SU-DHL-6 (cell line): ENCODE data around the gene P2RY14.

Experiments
- H2AFZ ChIP-seq: fragments of 200-600 bp; sonication (generic); 2 replicates; pipeline ENCODE4 v1.6.1; 2014; ENCODE audit warnings: low read depth, mild to moderate bottlenecking, moderate library complexity, mixed read lengths, antibody characterized with exemption, low read length; ENCODE audit not compliant: severe bottlenecking
- H3F3A ChIP-seq: fragments of 200-600 bp; shearing (Covaris generic); 2 replicates; pipeline ENCODE4 v1.6.0; 2016; ENCODE audit warnings: antibody characterized with exemption, mild to moderate bottlenecking; ENCODE audit not compliant: insufficient read depth
- H3K27ac ChIP-seq: fragments of 200-600 bp; sonication (generic); 2 replicates; pipeline ENCODE4 v1.5.1; 2016; ENCODE audit warnings: low read depth, mild to moderate bottlenecking, low read length, moderate library complexity, mixed read lengths
- H3K27me3 ChIP-seq: fragments of 200-600 bp; sonication (generic), shearing (Covaris generic); 2 replicates; pipeline ENCODE4 v1.6.0; 2014; ENCODE audit warnings: mild to moderate bottlenecking, low read length
- H3K36me3 ChIP-seq: fragments of 200-600 bp; sonication (generic); 2 replicates; pipeline ENCODE4 v1.6.1; 2014; ENCODE audit warnings: mild to moderate bottlenecking, low read length, mixed read lengths
- H3K4me2 ChIP-seq: fragments of 300-600, 200-600 bp; shearing (Covaris generic), sonication (generic); 2 replicates; pipeline ENCODE4 v1.6.0; 2014; ENCODE audit warnings: low read length, low read depth, mild to moderate bottlenecking; ENCODE audit not compliant: poor library complexity, severe bottlenecking
- H3K4me3 ChIP-seq: fragments of 200-600 bp; sonication (generic); 2 replicates; pipeline ENCODE4 v1.5.1; 2014; ENCODE audit warnings: antibody characterized with exemption, low read length, mild to moderate bottlenecking, mixed read lengths; ENCODE audit not compliant: insufficient read depth, poor library complexity, severe bottlenecking
- H3K79me2 ChIP-seq: fragments of 200-600 bp; sonication (generic); 2 replicates; pipeline ENCODE4 v1.6.1; 2014; ENCODE audit warnings: mild to moderate bottlenecking, low read length, moderate library complexity; ENCODE audit not compliant: insufficient read depth
- H3K9ac ChIP-seq: fragments of 200-600 bp; sonication (generic); 2 replicates; pipeline ENCODE4 v1.7.0; 2014; ENCODE audit warnings: mild to moderate bottlenecking, low read length
- H3K9me2 ChIP-seq: fragments of 200-600 bp; sonication (generic); replicated peaks from 2 replicates; pipeline ENCODE4 v1.6.1; 2014; ENCODE audit warnings: low read length; ENCODE audit not compliant: insufficient read depth
- H3K9me3 ChIP-seq: fragments of 200-600 bp; sonication (generic); 2 replicates; pipeline ENCODE4 v1.6.1; 2014; ENCODE audit warnings: low read length, mixed read lengths; ENCODE audit not compliant: insufficient read depth
- H4K20me1 ChIP-seq: fragments of 200-600 bp; sonication (generic); 2 replicates; pipeline ENCODE4 v1.6.1; 2014; ENCODE audit warnings: low read depth, mild to moderate bottlenecking, antibody characterized with exemption, low read length, moderate library complexity, mixed read lengths
- EZH2phosphoT487 ChIP-seq: fragments of 200-600 bp; sonication (generic), shearing (Covaris generic); conservative IDR thresholded peaks from 2 replicates; pipeline ENCODE4 v1.6.1; 2018; ENCODE audit warnings: mild to moderate bottlenecking, antibody characterized with exemption, low read length, moderate library complexity, mixed read lengths
- TF ChIP-seq, protein P1 (sequence below): fragments of 200-600 bp; sonication (generic); IDR thresholded peaks from one replicate; pipeline ENCODE4 v1.5.1; 2017; ENCODE audit warnings: antibody characterized with exemption, mild to moderate bottlenecking, low read length, moderate library complexity; ENCODE audit not compliant: insufficient read depth, poor library complexity, severe bottlenecking

The P2RY14 gene

DNA sequence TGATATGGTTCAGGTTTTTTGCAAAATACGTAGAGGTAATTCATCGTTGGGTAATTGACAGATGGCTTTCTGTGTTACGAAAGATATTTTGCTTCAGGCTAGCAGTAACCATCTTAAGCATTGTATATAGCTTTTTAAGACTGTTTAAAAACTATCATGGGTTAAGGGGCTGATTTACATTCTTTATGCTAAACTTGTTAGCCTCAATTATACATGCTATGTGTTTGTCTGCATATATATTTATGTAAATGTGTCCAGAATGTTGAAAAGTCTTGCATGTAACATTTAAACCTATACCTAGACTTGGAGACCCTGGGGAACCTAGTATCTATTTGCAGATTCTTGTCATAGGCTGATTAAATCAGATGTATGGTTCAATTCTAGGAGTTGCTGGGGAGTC, 11.1 kb upstream of the P2RY14 start:
- Histone ChIP-seq H3K79me2 (no peaks in the 10 kb centered on the region), H4K20me1 (no peaks in the 10 kb centered on the region), H3K36me3 (no peaks in the 10 kb centered on the region), H3K27me3 (no peaks in the 10 kb centered on the region), H3F3A (no peaks in the 10 kb centered on the region), H3K4me3 (no peak overlapping the region), H3K9me2 (no peaks in the 10 kb centered on the region), H3K9ac (no peak overlapping the region), H3K4me2 (no peak overlapping the region), H3K9me3 (no peaks in the 10 kb centered on the region), H3K27ac (no peak overlapping the region), H2AFZ (no peak overlapping the region)
- TF ChIP-seq, protein P1, sequence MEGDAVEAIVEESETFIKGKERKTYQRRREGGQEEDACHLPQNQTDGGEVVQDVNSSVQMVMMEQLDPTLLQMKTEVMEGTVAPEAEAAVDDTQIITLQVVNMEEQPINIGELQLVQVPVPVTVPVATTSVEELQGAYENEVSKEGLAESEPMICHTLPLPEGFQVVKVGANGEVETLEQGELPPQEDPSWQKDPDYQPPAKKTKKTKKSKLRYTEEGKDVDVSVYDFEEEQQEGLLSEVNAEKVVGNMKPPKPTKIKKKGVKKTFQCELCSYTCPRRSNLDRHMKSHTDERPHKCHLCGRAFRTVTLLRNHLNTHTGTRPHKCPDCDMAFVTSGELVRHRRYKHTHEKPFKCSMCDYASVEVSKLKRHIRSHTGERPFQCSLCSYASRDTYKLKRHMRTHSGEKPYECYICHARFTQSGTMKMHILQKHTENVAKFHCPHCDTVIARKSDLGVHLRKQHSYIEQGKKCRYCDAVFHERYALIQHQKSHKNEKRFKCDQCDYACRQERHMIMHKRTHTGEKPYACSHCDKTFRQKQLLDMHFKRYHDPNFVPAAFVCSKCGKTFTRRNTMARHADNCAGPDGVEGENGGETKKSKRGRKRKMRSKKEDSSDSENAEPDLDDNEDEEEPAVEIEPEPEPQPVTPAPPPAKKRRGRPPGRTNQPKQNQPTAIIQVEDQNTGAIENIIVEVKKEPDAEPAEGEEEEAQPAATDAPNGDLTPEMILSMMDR, result no peak
- TF ChIP-seq EZH2phosphoT487, result no peak

DNA sequence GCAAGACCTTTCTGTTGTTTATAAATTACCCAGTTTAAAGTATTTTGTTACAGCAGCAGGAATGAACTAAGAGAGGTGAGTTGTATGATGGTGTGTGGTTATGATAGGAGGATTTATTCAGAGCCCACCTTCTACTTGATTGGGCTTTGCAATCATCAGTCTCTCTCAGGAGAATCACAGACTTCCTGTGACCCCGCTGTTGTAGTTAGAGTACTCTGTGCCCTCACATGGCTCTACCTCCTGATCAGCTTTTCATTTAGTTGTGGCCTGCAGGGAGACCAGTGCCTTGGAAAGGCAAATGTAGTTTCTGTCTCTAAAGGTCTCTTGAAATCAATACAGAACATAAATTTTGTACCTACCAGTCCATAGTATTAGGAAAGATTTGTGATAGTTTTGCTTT, 7.6 kb upstream of the P2RY14 start:
- 0 out of 2 replicates have a peak, but pooled peaks cover 3% of the 10 kb centered on the region for H3F3A ChIP-seq
- no peak for TF ChIP-seq EZH2phosphoT487
- TF ChIP-seq, protein P1, result no peak
- no peak overlapping the region for H3K27ac ChIP-seq
- no peaks in the 10 kb centered on the region for H4K20me1 ChIP-seq
- H3K4me2 ChIP-seq, result no peak overlapping the region
- no peaks in the 10 kb centered on the region for H3K36me3 ChIP-seq
- no peak overlapping the region for H3K9ac ChIP-seq
- no peak overlapping the region for H2AFZ ChIP-seq
- no peak overlapping the region for H3K4me3 ChIP-seq
- no peaks in the 10 kb centered on the region for H3K27me3 ChIP-seq
- H3K9me3 ChIP-seq, result no peaks in the 10 kb centered on the region
- no peaks in the 10 kb centered on the region for H3K9me2 ChIP-seq
- H3K79me2 ChIP-seq, result no peaks in the 10 kb centered on the region

DNA sequence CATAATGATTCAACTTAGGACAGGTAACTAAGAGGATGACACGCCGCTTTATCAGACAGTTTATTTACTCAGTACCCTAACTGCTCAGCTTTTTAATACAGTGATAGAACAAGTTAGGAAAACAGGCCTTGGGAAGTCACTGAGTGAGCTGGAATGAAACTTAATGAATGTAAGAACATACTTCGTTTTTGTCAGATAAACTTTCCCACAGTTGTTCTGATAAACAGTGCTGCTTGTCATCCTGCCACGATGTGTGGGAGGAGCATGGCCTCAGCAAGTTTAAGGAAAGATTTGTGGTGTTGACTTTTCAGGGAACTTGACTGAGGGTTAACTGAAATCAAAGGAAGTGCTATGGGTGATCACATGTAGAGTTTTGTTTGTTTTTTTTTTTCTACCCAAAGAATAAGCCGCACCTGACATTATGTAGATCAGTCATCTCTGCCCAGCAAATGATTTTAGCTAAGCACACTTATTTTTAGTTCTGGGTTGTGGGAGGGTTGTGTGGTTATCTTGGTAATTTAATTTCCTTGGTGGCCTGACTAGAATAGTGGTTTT, 5.6 kb upstream of the P2RY14 start:
- H2AFZ ChIP-seq, result no peak overlapping the region
- 0 out of 2 replicates have a peak, but pooled peaks cover 3% of the 10 kb centered on the region for H3F3A ChIP-seq
- H3K4me3 ChIP-seq, result no peak overlapping the region
- H3K9me2 ChIP-seq, result no peaks in the 10 kb centered on the region
- no peaks in the 10 kb centered on the region for H3K27me3 ChIP-seq
- no peaks in the 10 kb centered on the region for H3K79me2 ChIP-seq
- H4K20me1 ChIP-seq, result no peaks in the 10 kb centered on the region
- no peak overlapping the region for H3K9ac ChIP-seq
- no peaks in the 10 kb centered on the region for H3K36me3 ChIP-seq
- no peak overlapping the region for H3K27ac ChIP-seq
- no peaks in the 10 kb centered on the region for H3K9me3 ChIP-seq
- H3K4me2 ChIP-seq, result no peak overlapping the region
- no peak for TF ChIP-seq EZH2phosphoT487
- TF ChIP-seq, protein P1, result no peak

DNA sequence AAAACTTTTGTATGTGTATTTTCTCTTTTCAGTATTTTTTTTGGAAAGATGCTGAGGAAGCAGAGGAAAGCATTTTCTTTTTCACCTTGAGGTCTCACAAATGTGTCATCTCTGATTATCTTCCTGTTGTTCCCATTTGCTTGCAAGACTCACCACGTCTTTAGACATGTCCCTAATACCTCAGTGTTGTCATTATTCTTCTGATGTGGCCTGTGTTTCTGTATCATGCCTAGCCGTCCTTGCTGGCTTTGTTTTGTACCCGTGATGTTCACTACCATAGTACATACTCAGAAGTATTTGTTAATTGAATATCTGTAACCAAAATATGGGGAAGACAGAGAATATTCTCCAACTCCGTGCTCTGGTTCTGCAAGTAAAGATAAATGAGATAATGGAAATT, 5.0 kb upstream of the P2RY14 start:
- Histone ChIP-seq H3K9ac (no peak overlapping the region), H3K27me3 (no peaks in the 10 kb centered on the region), H3K79me2 (no peaks in the 10 kb centered on the region), H3K9me3 (no peaks in the 10 kb centered on the region), H2AFZ (no peak overlapping the region), H3F3A (0 out of 2 replicates have a peak, but pooled peaks cover 3% of the 10 kb centered on the region), H3K4me2 (no peak overlapping the region), H3K4me3 (no peak overlapping the region), H4K20me1 (no peaks in the 10 kb centered on the region), H3K9me2 (no peaks in the 10 kb centered on the region), H3K36me3 (no peaks in the 10 kb centered on the region), H3K27ac (no peak overlapping the region)
- TF ChIP-seq, protein P1, result no peak
- TF ChIP-seq EZH2phosphoT487, result no peak
